SU-DHL-6 (cell line): ENCODE data around the gene DRP2.
A peak's percentile ranks its signal among the peaks of the same experiment; 100 is the strongest.

Experiments
- EZH2phosphoT487 ChIP-seq: fragments of 200-600 bp; sonication (generic), shearing (Covaris generic); conservative IDR thresholded peaks from 2 replicates; pipeline ENCODE4 v1.6.1; 2018; ENCODE audit warnings: mild to moderate bottlenecking, antibody characterized with exemption, low read length, moderate library complexity, mixed read lengths
- TF ChIP-seq, protein P1 (sequence below): fragments of 200-600 bp; sonication (generic); IDR thresholded peaks from one replicate; pipeline ENCODE4 v1.5.1; 2017; ENCODE audit warnings: antibody characterized with exemption, mild to moderate bottlenecking, low read length, moderate library complexity; ENCODE audit not compliant: insufficient read depth, poor library complexity, severe bottlenecking

- TF ChIP-seq, protein P1, sequence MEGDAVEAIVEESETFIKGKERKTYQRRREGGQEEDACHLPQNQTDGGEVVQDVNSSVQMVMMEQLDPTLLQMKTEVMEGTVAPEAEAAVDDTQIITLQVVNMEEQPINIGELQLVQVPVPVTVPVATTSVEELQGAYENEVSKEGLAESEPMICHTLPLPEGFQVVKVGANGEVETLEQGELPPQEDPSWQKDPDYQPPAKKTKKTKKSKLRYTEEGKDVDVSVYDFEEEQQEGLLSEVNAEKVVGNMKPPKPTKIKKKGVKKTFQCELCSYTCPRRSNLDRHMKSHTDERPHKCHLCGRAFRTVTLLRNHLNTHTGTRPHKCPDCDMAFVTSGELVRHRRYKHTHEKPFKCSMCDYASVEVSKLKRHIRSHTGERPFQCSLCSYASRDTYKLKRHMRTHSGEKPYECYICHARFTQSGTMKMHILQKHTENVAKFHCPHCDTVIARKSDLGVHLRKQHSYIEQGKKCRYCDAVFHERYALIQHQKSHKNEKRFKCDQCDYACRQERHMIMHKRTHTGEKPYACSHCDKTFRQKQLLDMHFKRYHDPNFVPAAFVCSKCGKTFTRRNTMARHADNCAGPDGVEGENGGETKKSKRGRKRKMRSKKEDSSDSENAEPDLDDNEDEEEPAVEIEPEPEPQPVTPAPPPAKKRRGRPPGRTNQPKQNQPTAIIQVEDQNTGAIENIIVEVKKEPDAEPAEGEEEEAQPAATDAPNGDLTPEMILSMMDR = peak; percentile 25
- TF ChIP-seq EZH2phosphoT487 = no peak
Observed at GRCh38 chrX:101287402-101287801, 67.8 kb downstream of the DRP2 start.
